Measurements from ENCODE around the gene ZNF138. TPM values are rescaled to one million over a fixed set of nuclear protein-coding genes. Genes with fewer than 3 reads are reported as not detected.
"Not testable (repeated sequence)": the region's sequence is repeated elsewhere in the genome, so short reads cannot be mapped to it uniquely, and the experiment has no call there.

The ZNF138 gene
- total RNA-seq, 2 experiments from 2014 or later: 5.6 to 7.3 TPM

DNA sequence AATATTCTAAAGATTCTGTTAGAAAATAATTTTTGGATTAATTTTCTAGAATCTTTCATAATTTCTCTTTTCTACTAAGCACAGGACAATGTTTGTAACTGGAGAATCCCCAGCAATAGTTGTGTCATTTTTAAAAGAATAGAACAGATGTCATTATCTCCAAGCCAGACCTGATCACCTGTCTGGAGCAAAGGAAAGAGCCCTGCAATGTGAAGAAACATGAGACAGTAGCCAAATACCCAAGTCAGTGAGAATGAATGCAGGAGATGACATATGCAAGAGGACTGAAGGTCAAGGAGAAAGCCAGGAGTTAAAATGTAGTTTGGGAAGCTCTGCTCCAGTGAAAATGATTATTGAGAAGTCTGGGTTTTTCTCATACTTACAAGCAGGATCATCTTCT, 25.4 kb upstream of the ZNF138 start:
- no peaks in the 10 kb centered on the region for H3K36me3 ChIP-seq (ENCODE audit: insufficient read depth, low read length)
- ChIA-PET POLR2A (no interaction called here), CTCF (no interaction called here)
- no peak overlapping the region for H3K4me3 ChIP-seq (ENCODE audit: low read length)
- no peak for TF ChIP-seq CTCF (IDR thresholded peaks at IDR 0.05)
- no peaks in the 10 kb centered on the region for H3K4me1 ChIP-seq (ENCODE audit: insufficient read depth, low read length)
- intact Hi-C loops (cut with DNase I, micrococcal nuclease): no loop called here
- DNase-seq: no peak
- H3K27me3 Mint-ChIP-seq: no peaks in the 10 kb centered on the region
- H3K9me3 ChIP-seq (ENCODE audit: control insufficient read depth in 1 of 2, insufficient read depth in 1 of 2, low read length in 2 of 2): no peaks in the 10 kb centered on the region
- no peak overlapping the region for H3K27ac Mint-ChIP-seq
- H3K9me3 Mint-ChIP-seq: no peaks in the 10 kb centered on the region
- H3K27me3 ChIP-seq (ENCODE audit: control insufficient read depth in 1 of 2, insufficient read depth in 2 of 2, low read length in 2 of 2): no peaks in the 10 kb centered on the region
- ATAC-seq (ENCODE audit: poor library complexity): no peak
- no peaks in the 10 kb centered on the region for H3K36me3 Mint-ChIP-seq (ENCODE audit: low read depth)
- no peak overlapping the region for H3K27ac ChIP-seq (ENCODE audit: low read depth in 1 of 2, low read length in 2 of 2)
- H3K4me1 Mint-ChIP-seq (ENCODE audit: low read depth): no peaks in the 10 kb centered on the region
- H3K4me3 Mint-ChIP-seq: no peak overlapping the region

- no peak overlapping the region for H3K4me3 Mint-ChIP-seq
- no peak overlapping the region for H3K4me3 ChIP-seq (ENCODE audit: low read length)
- TF ChIP-seq CTCF (IDR thresholded peaks at IDR 0.05): no peak
- intact Hi-C loops (cut with DNase I, micrococcal nuclease): no loop called here
- H3K9me3 ChIP-seq (ENCODE audit: control insufficient read depth in 1 of 2, insufficient read depth in 1 of 2, low read length in 2 of 2): peaks cover 0 to 3% of the 10 kb centered on the region in 2 experiments
- no peaks in the 10 kb centered on the region for H3K27me3 Mint-ChIP-seq
- no peak for DNase-seq
- peaks cover 2% of the 10 kb centered on the region for H3K9me3 Mint-ChIP-seq
- POLR2A ChIA-PET: interaction anchor here (0.7 kb wide), 1 partner anchor 588 kb away, joined by 3 read pairs; no protein-coding TSS in a partner anchor
- H3K27ac ChIP-seq (ENCODE audit: low read depth in 1 of 2, low read length in 2 of 2): no peak overlapping the region
- no peaks in the 10 kb centered on the region for H3K27me3 ChIP-seq (ENCODE audit: control insufficient read depth in 1 of 2, insufficient read depth in 2 of 2, low read length in 2 of 2)
- no peak for ATAC-seq (ENCODE audit: poor library complexity)
- no peak overlapping the region for H3K27ac Mint-ChIP-seq
- H3K36me3 ChIP-seq (ENCODE audit: insufficient read depth, low read length): no peaks in the 10 kb centered on the region
- no peaks in the 10 kb centered on the region for H3K4me1 ChIP-seq (ENCODE audit: insufficient read depth, low read length)
- CTCF ChIA-PET: no interaction called here
- no peaks in the 10 kb centered on the region for H3K4me1 Mint-ChIP-seq (ENCODE audit: low read depth)
- no peaks in the 10 kb centered on the region for H3K36me3 Mint-ChIP-seq (ENCODE audit: low read depth)
Measured at GRCh38 chr7:64774204-64774842, 19.9 kb upstream of the ZNF138 start.

DNA sequence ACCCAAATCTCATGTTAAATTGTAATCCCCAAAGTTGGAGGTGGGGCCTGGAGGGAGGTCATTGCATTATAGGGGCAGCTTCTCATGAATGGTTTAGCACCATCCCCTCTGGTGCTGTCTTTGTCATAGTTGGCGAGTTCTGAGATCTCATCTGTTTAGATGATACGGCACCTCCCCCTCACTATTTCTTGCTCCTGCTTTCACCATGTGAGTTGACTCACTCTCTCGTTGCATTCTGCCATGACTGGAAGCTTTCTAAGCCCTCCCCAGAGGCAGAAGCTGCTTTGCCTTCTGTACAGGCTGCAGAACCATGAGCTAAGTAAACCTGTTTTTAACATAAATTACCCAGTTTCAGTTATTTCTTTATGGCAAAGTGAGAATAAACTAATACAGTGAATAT, 18.9 kb upstream of the ZNF138 start:
- no peak for DNase-seq
- ChIA-PET POLR2A (no interaction called here), CTCF (interaction anchor here (0.5 kb wide), 1 partner anchor 106 kb away, joined by 3 read pairs; no protein-coding TSS in a partner anchor)
- Histone ChIP-seq H3K27ac (ENCODE audit: low read depth in 1 of 2, low read length in 2 of 2) (no peak overlapping the region), H3K27me3 (ENCODE audit: control insufficient read depth in 1 of 2, insufficient read depth in 2 of 2, low read length in 2 of 2) (no peaks in the 10 kb centered on the region), H3K4me3 (ENCODE audit: low read length) (no peak overlapping the region), H3K4me1 (ENCODE audit: insufficient read depth, low read length) (no peaks in the 10 kb centered on the region), H3K36me3 (ENCODE audit: insufficient read depth, low read length) (no peaks in the 10 kb centered on the region), H3K9me3 (ENCODE audit: control insufficient read depth in 1 of 2, insufficient read depth in 1 of 2, low read length in 2 of 2) (peaks cover 0 to 3% of the 10 kb centered on the region in 2 experiments)
- H3K27ac Mint-ChIP-seq: no peak overlapping the region
- H3K36me3 Mint-ChIP-seq (ENCODE audit: low read depth): no peaks in the 10 kb centered on the region
- H3K4me1 Mint-ChIP-seq (ENCODE audit: low read depth): no peaks in the 10 kb centered on the region
- H3K27me3 Mint-ChIP-seq: no peaks in the 10 kb centered on the region
- no peak for TF ChIP-seq CTCF (IDR thresholded peaks at IDR 0.05)
- intact Hi-C loops (cut with DNase I, micrococcal nuclease): no loop called here
- no peak overlapping the region for H3K4me3 Mint-ChIP-seq
- peaks cover 2% of the 10 kb centered on the region for H3K9me3 Mint-ChIP-seq
- ATAC-seq (ENCODE audit: poor library complexity): no peak

DNA sequence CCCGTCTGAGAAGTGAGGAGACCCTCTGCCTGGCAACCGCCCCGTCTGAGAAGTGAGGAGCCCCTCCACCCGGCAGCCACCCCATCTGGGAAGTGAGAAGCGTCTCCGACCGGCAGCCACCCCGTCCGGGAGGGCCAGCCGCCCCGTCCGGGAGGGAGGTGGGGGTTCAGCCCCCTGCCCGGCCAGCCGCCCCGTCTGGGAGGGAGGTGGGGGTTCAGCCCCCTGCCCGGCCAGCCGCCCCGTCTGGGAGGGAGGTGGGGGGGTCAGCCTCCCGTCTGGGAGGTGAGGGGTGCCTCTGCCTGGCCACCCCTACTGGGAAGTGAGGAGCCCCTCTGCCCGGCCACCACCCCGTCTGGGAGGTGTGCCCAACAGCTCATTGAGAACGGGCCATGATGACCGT, 9.4 kb upstream of the ZNF138 start:
- H3K36me3 Mint-ChIP-seq (ENCODE audit: low read depth); H3K4me3 Mint-ChIP-seq; H3K36me3 ChIP-seq (ENCODE audit: insufficient read depth, low read length); H3K27ac Mint-ChIP-seq; H3K4me1 ChIP-seq (ENCODE audit: insufficient read depth, low read length); H3K9me3 Mint-ChIP-seq; H3K4me3 ChIP-seq (ENCODE audit: low read length); DNase-seq; H3K27me3 ChIP-seq (ENCODE audit: control insufficient read depth in 1 of 2, insufficient read depth in 2 of 2, low read length in 2 of 2); H3K27ac ChIP-seq (ENCODE audit: low read depth in 1 of 2, low read length in 2 of 2); intact Hi-C loops (cut with DNase I, micrococcal nuclease); H3K9me3 ChIP-seq (ENCODE audit: control insufficient read depth in 1 of 2, insufficient read depth in 1 of 2, low read length in 2 of 2); ATAC-seq (ENCODE audit: poor library complexity); CTCF ChIA-PET; H3K4me1 Mint-ChIP-seq (ENCODE audit: low read depth); POLR2A ChIA-PET: not testable (repeated sequence)
- H3K27me3 Mint-ChIP-seq: peaks cover 22% of the 10 kb centered on the region

Measured in CD4-positive, alpha-beta T cell (primary cell).